ENCODE data around the gene ADAR.

ADAR gene

GRCh38 chr1:154611150-154611862 lies 3.3 kb upstream of the ADAR start:
- TF ChIP-seq ISL1 (CRISPR knock-in tag; IDR thresholded peaks at IDR 0.05) (no peak), CSDC2 (CRISPR knock-in tag; IDR thresholded peaks at IDR 0.05) (no peak), GLIS3 (CRISPR knock-in tag; IDR thresholded peaks at IDR 0.05) (no peak), SNAI2 (CRISPR knock-in tag; IDR thresholded peaks at IDR 0.05) (no peak), CREB5 (CRISPR knock-in tag; IDR thresholded peaks at IDR 0.05; ENCODE audit: low read depth) (no peak), ZNF565 (CRISPR knock-in tag; conservative IDR thresholded peaks at IDR 0.05; ENCODE audit: low read depth) (no peak), ZNF8 (CRISPR knock-in tag; IDR thresholded peaks at IDR 0.05) (no peak), ZFP3 (CRISPR knock-in tag; IDR thresholded peaks at IDR 0.05) (no peak), BACH2 (CRISPR knock-in tag; IDR thresholded peaks at IDR 0.05; ENCODE audit: borderline replicate concordance) (no peak), RARB (CRISPR knock-in tag; IDR thresholded peaks at IDR 0.05) (no peak), ZFP30 (CRISPR knock-in tag; IDR thresholded peaks at IDR 0.05) (no peak), OSR1 (CRISPR knock-in tag; IDR thresholded peaks at IDR 0.05) (no peak), TCF4 (CRISPR knock-in tag; IDR thresholded peaks at IDR 0.05; ENCODE audit: borderline replicate concordance) (no peak), POU6F1 (CRISPR knock-in tag; IDR thresholded peaks at IDR 0.05; ENCODE audit: borderline replicate concordance, low read depth) (no peak), ARNTL (CRISPR knock-in tag; IDR thresholded peaks at IDR 0.05; ENCODE audit: borderline replicate concordance, low read depth) (no peak)
- ATAC-seq = no peak

- ATAC-seq = peak; percentile 6; the same call in 1 of the 3 replicates
- TF ChIP-seq TSHZ2 (CRISPR knock-in tag; IDR thresholded peaks at IDR 0.05) (no peak), ZNF565 (CRISPR knock-in tag; conservative IDR thresholded peaks at IDR 0.05; ENCODE audit: low read depth) (no peak), ISL1 (CRISPR knock-in tag; IDR thresholded peaks at IDR 0.05) (no peak), CSDC2 (CRISPR knock-in tag; IDR thresholded peaks at IDR 0.05) (no peak), ZC3H10 (CRISPR knock-in tag; IDR thresholded peaks at IDR 0.05) (no peak), CSRNP3 (CRISPR knock-in tag; IDR thresholded peaks at IDR 0.05) (no peak), CREB5 (CRISPR knock-in tag; IDR thresholded peaks at IDR 0.05; ENCODE audit: low read depth) (no peak), ARNTL (CRISPR knock-in tag; IDR thresholded peaks at IDR 0.05; ENCODE audit: borderline replicate concordance, low read depth) (no peak), OSR1 (CRISPR knock-in tag; IDR thresholded peaks at IDR 0.05) (no peak), ZNF8 (CRISPR knock-in tag; IDR thresholded peaks at IDR 0.05) (no peak), ZNF70 (CRISPR knock-in tag; IDR thresholded peaks at IDR 0.05) (no peak), SNAI2 (CRISPR knock-in tag; IDR thresholded peaks at IDR 0.05) (no peak)
These were observed 1.7 kb upstream of the ADAR start for GRCh38 chr1:154609398-154610380.
